Peyer's patch (tissue), 4 donors: ENCODE data around the gene PLP2. TPM values are rescaled to one million over a fixed set of nuclear protein-coding genes. Genes with fewer than 3 reads are reported as not detected.

Experiments
- DNase-seq, 3 donors: peaks; one replicate each; pipeline ENCODE4 v3.0.0-alpha.2; 2017 to 2019
- H3K27ac ChIP-seq, 4 donors: fragments of 200-600 bp; sonication (generic); one replicate each; pipeline ENCODE4 v1.5.1; 2016 to 2019
- H3K27me3 ChIP-seq, 2 donors: fragments of 200-600 bp; sonication (generic); one replicate each; pipeline ENCODE4 v1.5.1; 2019
- H3K36me3 ChIP-seq, 3 donors: fragments of 200-600 bp; sonication (generic); one replicate each; pipeline ENCODE4 v1.5.1; 2016 to 2019
- H3K4me1 ChIP-seq, 4 donors: fragments of 200-600 bp; sonication (generic); one replicate each; pipeline ENCODE4 v1.5.1; 2016 to 2019
- H3K4me3 ChIP-seq, 4 donors: fragments of 200-600 bp; sonication (generic); 1 replicate in 3 of 4; 2 replicates in 1 of 4; pipeline ENCODE4 v1.5.1; 2016 to 2019; ENCODE audit warnings: mild to moderate bottlenecking in 1 of 4
- H3K9me3 ChIP-seq, 4 donors: fragments of 200-600 bp; sonication (generic); one replicate each; pipeline ENCODE4 v1.5.1; 2016 to 2019; ENCODE audit warnings: mild to moderate bottlenecking in 1 of 4
- CTCF ChIP-seq, 6 experiments: fragments of 450-650 bp in 4 of 6; fragments of 200-600 bp in 2 of 6; sonication (generic) in 1 of 6; IDR thresholded peaks; one replicate each; pipeline ENCODE4 v1.5.1; 2017 to 2019; ENCODE audit warnings: antibody characterized with exemption in 6 of 6, mild to moderate bottlenecking in 3 of 6, moderate library complexity in 1 of 6
- POLR2A ChIP-seq, 2 donors: fragments of 450-650 bp; IDR thresholded peaks; one replicate each; pipeline ENCODE4 v1.5.1; 2017; ENCODE audit warnings: antibody characterized with exemption in 2 of 2, mild to moderate bottlenecking in 2 of 2, moderate library complexity in 2 of 2
- total RNA-seq, 4 donors: library from RNA; depleted of rRNA; stranded (reverse); fragments of >200 nt; gene quantifications; one replicate each; pipeline ENCODE4 v1.1.0, GENCODE V29; 2016

The PLP2 gene
- total RNA-seq, 4 donors from 2014 or later: 16.1 to 36.6 (median 30.8) TPM

GRCh38 chrX:49199906-49200771, 28.4 kb downstream of the PLP2 start, which contains the start of gene SYP:
Gene SYP, minus strand, starts transcription at chrX:49200193. Its CDS starts 7 bp downstream, at chrX:49200186.
- H3K9me3 ChIP-seq: no peaks in the 10 kb centered on the region
- peaks cover 0 to 5% (median 2%) of the 10 kb centered on the region in 4 donors for H3K4me1 ChIP-seq
- peak; percentile 89 to 96 (median 89) for DNase-seq
- H3K27ac ChIP-seq: peak within 1 kb of the TSS; percentile 32 to 61 (median 54)
- no peaks in the 10 kb centered on the region for H3K36me3 ChIP-seq
- no peaks in the 10 kb centered on the region for H3K27me3 ChIP-seq
- H3K4me3 ChIP-seq: peak within 1 kb of the TSS; percentile 25 to 45 (median 34)
- TF ChIP-seq POLR2A (IDR thresholded peaks at IDR 0.05) (peak; percentile 52 to 65), CTCF (IDR thresholded peaks at IDR 0.05) (peak in 1 of 6 experiments; percentile 21)

GRCh38 chrX:49202022-49202421, 30.3 kb downstream of the PLP2 start:
- Histone ChIP-seq H3K36me3 (no peaks in the 10 kb centered on the region), H3K9me3 (no peaks in the 10 kb centered on the region), H3K4me3 (no peak overlapping the region), H3K27ac (no peak overlapping the region), H3K27me3 (no peaks in the 10 kb centered on the region), H3K4me1 (peaks cover 0 to 5% (median 2%) of the 10 kb centered on the region in 4 donors)
- TF ChIP-seq POLR2A (IDR thresholded peaks at IDR 0.05): no peak
- TF ChIP-seq CTCF (IDR thresholded peaks at IDR 0.05): no peak
- DNase-seq: no peak

- Histone ChIP-seq H3K4me1 (peaks cover 0 to 5% (median 2%) of the 10 kb centered on the region in 4 donors), H3K27me3 (no peaks in the 10 kb centered on the region), H3K36me3 (no peaks in the 10 kb centered on the region), H3K9me3 (no peaks in the 10 kb centered on the region), H3K4me3 (no peak overlapping the region), H3K27ac (no peak overlapping the region)
- no peak for DNase-seq
- TF ChIP-seq CTCF (IDR thresholded peaks at IDR 0.05) (no peak), POLR2A (IDR thresholded peaks at IDR 0.05) (no peak)
Measured at GRCh38 chrX:49203536-49203935, 31.8 kb downstream of the PLP2 start.

GRCh38 chrX:49204017-49204416, 32.3 kb downstream of the PLP2 start:
- no peaks in the 10 kb centered on the region for H3K27me3 ChIP-seq
- TF ChIP-seq CTCF (IDR thresholded peaks at IDR 0.05): no peak
- no peak for TF ChIP-seq POLR2A (IDR thresholded peaks at IDR 0.05)
- peaks cover 0 to 5% (median 2%) of the 10 kb centered on the region in 4 donors for H3K4me1 ChIP-seq
- H3K4me3 ChIP-seq: no peak overlapping the region
- DNase-seq: no peak
- H3K27ac ChIP-seq: no peak overlapping the region
- no peaks in the 10 kb centered on the region for H3K9me3 ChIP-seq
- no peaks in the 10 kb centered on the region for H3K36me3 ChIP-seq

- no peak for TF ChIP-seq CTCF (IDR thresholded peaks at IDR 0.05)
- no peak for TF ChIP-seq POLR2A (IDR thresholded peaks at IDR 0.05)
- Histone ChIP-seq H3K27ac (no peak overlapping the region), H3K4me3 (no peak overlapping the region), H3K36me3 (no peaks in the 10 kb centered on the region), H3K9me3 (no peaks in the 10 kb centered on the region), H3K4me1 (peaks cover 0 to 2% (median under 1%) of the 10 kb centered on the region in 4 donors), H3K27me3 (no peaks in the 10 kb centered on the region)
- DNase-seq: no peak
Measured at GRCh38 chrX:49204709-49205108, 33.0 kb downstream of the PLP2 start.
